Adrenal gland (tissue), 5 donors: ENCODE results near the gene CFL1.

ENCODE experiments used
- POLR2A ChIP-seq, 2 donors: fragments of 450-650 bp; IDR thresholded peaks; one replicate each; pipeline ENCODE4 v1.6.1; 2017; ENCODE audit warnings: antibody characterized with exemption in 2 of 2, mild to moderate bottlenecking in 2 of 2, moderate library complexity in 1 of 2
- TF ChIP-seq, protein P1 (sequence below), 6 experiments: fragments of 450-650 bp in 4 of 6; fragments of 200-600 bp in 2 of 6; sonication (generic) in 1 of 6; IDR thresholded peaks; 1 replicate in 5 of 6; 2 replicates in 1 of 6; pipeline versions ENCODE4 v1.5.1 to v1.8.0; 2016 to 2021; ENCODE audit warnings: antibody characterized with exemption in 6 of 6, mild to moderate bottlenecking in 2 of 6, moderate library complexity in 1 of 6
- donor health status: DM: no; HTN: no; CAD: no.

- TF ChIP-seq, protein P1, sequence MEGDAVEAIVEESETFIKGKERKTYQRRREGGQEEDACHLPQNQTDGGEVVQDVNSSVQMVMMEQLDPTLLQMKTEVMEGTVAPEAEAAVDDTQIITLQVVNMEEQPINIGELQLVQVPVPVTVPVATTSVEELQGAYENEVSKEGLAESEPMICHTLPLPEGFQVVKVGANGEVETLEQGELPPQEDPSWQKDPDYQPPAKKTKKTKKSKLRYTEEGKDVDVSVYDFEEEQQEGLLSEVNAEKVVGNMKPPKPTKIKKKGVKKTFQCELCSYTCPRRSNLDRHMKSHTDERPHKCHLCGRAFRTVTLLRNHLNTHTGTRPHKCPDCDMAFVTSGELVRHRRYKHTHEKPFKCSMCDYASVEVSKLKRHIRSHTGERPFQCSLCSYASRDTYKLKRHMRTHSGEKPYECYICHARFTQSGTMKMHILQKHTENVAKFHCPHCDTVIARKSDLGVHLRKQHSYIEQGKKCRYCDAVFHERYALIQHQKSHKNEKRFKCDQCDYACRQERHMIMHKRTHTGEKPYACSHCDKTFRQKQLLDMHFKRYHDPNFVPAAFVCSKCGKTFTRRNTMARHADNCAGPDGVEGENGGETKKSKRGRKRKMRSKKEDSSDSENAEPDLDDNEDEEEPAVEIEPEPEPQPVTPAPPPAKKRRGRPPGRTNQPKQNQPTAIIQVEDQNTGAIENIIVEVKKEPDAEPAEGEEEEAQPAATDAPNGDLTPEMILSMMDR (IDR thresholded peaks at IDR 0.05): no peak
- TF ChIP-seq POLR2A (IDR thresholded peaks at IDR 0.05): peak in 1 of 2 donors; percentile 55
Measured at GRCh38 chr11:65873318-65874156, 15.6 kb upstream of the CFL1 start.
